ENCODE data around the gene PTPRN2. TPM values are rescaled to one million over a fixed set of nuclear protein-coding genes. Genes with fewer than 3 reads are reported as not detected.

The PTPRN2 gene
- total and polyA plus RNA-seq, 2 of the 13 experiments (the other 11 are each of a cell fraction or from before 2014, with no cell fraction given), result 2.5 to 24.2 TPM

DNA sequence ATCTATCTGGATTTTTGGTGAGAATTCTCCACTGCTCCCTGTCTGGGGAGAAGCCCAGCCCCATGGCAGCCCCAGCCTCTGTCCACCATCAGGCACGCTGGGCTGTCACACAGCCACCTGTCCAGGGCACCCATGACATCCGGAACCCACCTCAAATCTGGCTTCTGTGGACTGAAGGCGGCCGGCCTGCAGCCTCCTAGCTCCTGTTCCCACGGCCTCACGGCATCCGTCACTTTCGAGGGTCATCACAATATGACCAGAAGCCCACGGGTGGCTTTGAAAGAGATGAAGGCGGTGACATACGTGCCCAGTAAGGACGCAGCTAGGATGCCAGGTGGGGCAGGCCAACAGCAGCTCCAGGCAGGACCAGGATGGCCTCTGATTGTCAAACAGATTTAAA lies 140.9 kb downstream of the PTPRN2 start (continued):
- no peak for TF ChIP-seq ZHX1 (CRISPR knock-in tag; IDR thresholded peaks at IDR 0.05; ENCODE audit: low read depth)
- TF ChIP-seq RFX5 (IDR thresholded peaks at IDR 0.05; ENCODE audit: low read depth, low read length), result no peak
- no peak for TF ChIP-seq ZNF512 (CRISPR knock-in tag; IDR thresholded peaks at IDR 0.05)
- no peak for TF ChIP-seq MXI1 (IDR thresholded peaks at IDR 0.05; ENCODE audit: borderline replicate concordance, low read depth, low read length)
- TF ChIP-seq ZNF781 (CRISPR knock-in tag; IDR thresholded peaks at IDR 0.05; ENCODE audit: borderline replicate concordance, not compliant biosample characterization), result no peak
- TF ChIP-seq AGO2 (optimal IDR thresholded peaks at IDR 0.05; ENCODE audit: low read depth, low read length), result no peak
- TF ChIP-seq DNMT3B (CRISPR knock-in tag; conservative IDR thresholded peaks at IDR 0.05), result no peak
- no peak for TF ChIP-seq GPN1 (CRISPR knock-in tag; IDR thresholded peaks at IDR 0.05; ENCODE audit: borderline replicate concordance)
- TF ChIP-seq KAT2B (IDR thresholded peaks at IDR 0.05; ENCODE audit: borderline replicate concordance, low read depth, low read length), result no peak
- TF ChIP-seq WIZ (CRISPR knock-in tag; IDR thresholded peaks at IDR 0.05), result no peak
